ENCODE data around the gene BEST1. TPM values are rescaled to one million over a fixed set of nuclear protein-coding genes. Genes with fewer than 3 reads are reported as not detected.

BEST1 gene
- total RNA-seq, 1 experiment from 2014 or later: 0.81 TPM

- Histone ChIP-seq H3K4me2 (no peak overlapping the region), H3K4me1 (replicated peaks; ENCODE audit: insufficient read depth) (no peaks in the 10 kb centered on the region; the same call in 1 of the 2 replicates), H2AFZ (no peak overlapping the region), H3K27me3 (ENCODE audit: insufficient read depth, low read depth) (peaks cover 5% of the 10 kb centered on the region), H3K9me2 (ENCODE audit: insufficient read depth) (no peaks in the 10 kb centered on the region), H3K27ac (no peak overlapping the region), H3K4me3 (no peak overlapping the region), H3F3A (ENCODE audit: insufficient read depth, low read depth) (peaks cover 9% of the 10 kb centered on the region; the same call in 1 of the 2 replicates), H3K36me3 (ENCODE audit: low read depth) (no peaks in the 10 kb centered on the region), H3K9me3 (ENCODE audit: insufficient read depth, low read depth) (no peaks in the 10 kb centered on the region), H3K79me2 (ENCODE audit: low read depth) (no peaks in the 10 kb centered on the region), H4K20me1 (ENCODE audit: insufficient read depth) (no peaks in the 10 kb centered on the region)
- CTCF ChIA-PET: no interaction called here
- TF ChIP-seq CTCF (conservative IDR thresholded peaks at IDR 0.05): no peak
- TF ChIP-seq EZH2 (IDR thresholded peaks at IDR 0.05; ENCODE audit: low read depth): no peak
- POLR2A ChIA-PET (ENCODE audit: unreplicated experiment): no interaction called here
- DNase-seq: no peak
- BruUV-seq (replicated peaks): no TSS peak
- intact Hi-C loops (cut with micrococcal nuclease; ENCODE audit: unreplicated experiment): no loop called here
Observed at GRCh38 chr11:61912991-61913698, 37.0 kb upstream of the BEST1 start.

GRCh38 chr11:61913699-61914395 is 36.3 kb upstream of the BEST1 start:
- peaks cover 12% of the 10 kb centered on the region for H3K27me3 ChIP-seq (ENCODE audit: insufficient read depth, low read depth)
- BruUV-seq (replicated peaks): no TSS peak
- no peak overlapping the region for H3K27ac ChIP-seq
- ChIA-PET POLR2A (ENCODE audit: unreplicated experiment) (no interaction called here), CTCF (no interaction called here)
- H3F3A ChIP-seq (ENCODE audit: insufficient read depth, low read depth): peaks cover 10% of the 10 kb centered on the region; the same call in 1 of the 2 replicates
- H3K9me3 ChIP-seq (ENCODE audit: insufficient read depth, low read depth): no peaks in the 10 kb centered on the region
- TF ChIP-seq EZH2 (IDR thresholded peaks at IDR 0.05; ENCODE audit: low read depth) (no peak), CTCF (conservative IDR thresholded peaks at IDR 0.05) (no peak)
- no peak for DNase-seq
- H3K36me3 ChIP-seq (ENCODE audit: low read depth): no peaks in the 10 kb centered on the region
- intact Hi-C loops (cut with micrococcal nuclease; ENCODE audit: unreplicated experiment): no loop called here
- H2AFZ ChIP-seq: no peak overlapping the region
- no peak overlapping the region for H3K4me3 ChIP-seq
- no peaks in the 10 kb centered on the region for H3K79me2 ChIP-seq (ENCODE audit: low read depth)
- no peaks in the 10 kb centered on the region for H4K20me1 ChIP-seq (ENCODE audit: insufficient read depth)
- no peaks in the 10 kb centered on the region for H3K9me2 ChIP-seq (ENCODE audit: insufficient read depth)
- no peaks in the 10 kb centered on the region; the same call in 1 of the 2 replicates for H3K4me1 ChIP-seq (replicated peaks; ENCODE audit: insufficient read depth)
- no peak overlapping the region for H3K4me2 ChIP-seq

GRCh38 chr11:61914471-61915171 is 35.5 kb upstream of the BEST1 start:
- H3K27me3 ChIP-seq (ENCODE audit: insufficient read depth, low read depth): peaks cover 19% of the 10 kb centered on the region
- no peak overlapping the region for H3K4me2 ChIP-seq
- H3K9me2 ChIP-seq (ENCODE audit: insufficient read depth): no peaks in the 10 kb centered on the region
- no peaks in the 10 kb centered on the region; the same call in 1 of the 2 replicates for H3K4me1 ChIP-seq (replicated peaks; ENCODE audit: insufficient read depth)
- H3K79me2 ChIP-seq (ENCODE audit: low read depth): no peaks in the 10 kb centered on the region
- CTCF ChIA-PET: interaction anchor here (1.1 kb wide), 1 partner anchor 12 kb away, joined by 3 read pairs; no protein-coding TSS in a partner anchor
- H3F3A ChIP-seq (ENCODE audit: insufficient read depth, low read depth): peaks cover 15% of the 10 kb centered on the region; the same call in 1 of the 2 replicates
- BruUV-seq (replicated peaks): no TSS peak
- H3K9me3 ChIP-seq (ENCODE audit: insufficient read depth, low read depth): no peaks in the 10 kb centered on the region
- TF ChIP-seq CTCF (conservative IDR thresholded peaks at IDR 0.05): no peak
- TF ChIP-seq EZH2 (IDR thresholded peaks at IDR 0.05; ENCODE audit: low read depth): no peak
- no peaks in the 10 kb centered on the region for H4K20me1 ChIP-seq (ENCODE audit: insufficient read depth)
- intact Hi-C loops (cut with micrococcal nuclease; ENCODE audit: unreplicated experiment): no loop called here
- H3K4me3 ChIP-seq: no peak overlapping the region
- H3K36me3 ChIP-seq (ENCODE audit: low read depth): no peaks in the 10 kb centered on the region
- no peak overlapping the region for H2AFZ ChIP-seq
- no peak for DNase-seq
- POLR2A ChIA-PET (ENCODE audit: unreplicated experiment): no interaction called here
- H3K27ac ChIP-seq: no peak overlapping the region

All from PC-9 (cell line).